H9 (cell line): Measurements from ENCODE around the gene PARP6. TPM values are rescaled to one million over a fixed set of nuclear protein-coding genes. Genes with fewer than 3 reads are reported as not detected.
A peak's percentile ranks its signal among the peaks of the same experiment; 100 is the strongest.

ENCODE experiments used
- DNase-seq: peaks from one replicate; pipeline ENCODE4 v3.0.0-alpha.2; 2017
- H2AFZ ChIP-seq: one replicate; pipeline ENCODE4 v1.6.1; 2013; ENCODE audit warnings: mild to moderate bottlenecking, low read length, control low read depth, moderate library complexity
- H2AK5ac ChIP-seq: 2 replicates; pipeline ENCODE4 v1.6.1; 2013; ENCODE audit warnings: low read length, control low read depth, mixed read lengths; ENCODE audit not compliant: insufficient read length
- H2BK120ac ChIP-seq: one replicate; pipeline ENCODE4 v1.6.1; 2013; ENCODE audit warnings: low read depth, mild to moderate bottlenecking, low read length, control low read depth, inconsistent platforms; ENCODE audit not compliant: poor library complexity, severe bottlenecking
- H2BK12ac ChIP-seq: 2 replicates; pipeline ENCODE4 v1.6.1; 2013; ENCODE audit warnings: low read length, control low read depth, mixed read lengths, low read depth; ENCODE audit not compliant: insufficient read length
- H2BK15ac ChIP-seq: 2 replicates; pipeline ENCODE4 v1.6.1; 2013; ENCODE audit warnings: low read depth, low read length, control low read depth
- H2BK20ac ChIP-seq: one replicate; pipeline ENCODE4 v1.6.1; 2013; ENCODE audit warnings: low read depth, mild to moderate bottlenecking, low read length, control low read depth, inconsistent platforms; ENCODE audit not compliant: poor library complexity, severe bottlenecking
- H2BK5ac ChIP-seq: 2 replicates; pipeline ENCODE4 v1.6.1; 2013; ENCODE audit warnings: low read length, control low read depth, mixed read lengths; ENCODE audit not compliant: insufficient read length
- H3K14ac ChIP-seq: 2 replicates; pipeline ENCODE4 v1.6.1; 2013; ENCODE audit warnings: low read length, control low read depth; ENCODE audit not compliant: insufficient read depth
- H3K18ac ChIP-seq: 2 replicates; pipeline ENCODE4 v1.6.1; 2013; ENCODE audit warnings: low read depth, mild to moderate bottlenecking, mixed read lengths, low read length, control low read depth; ENCODE audit not compliant: insufficient read length
- H3K23ac ChIP-seq: 2 replicates; pipeline ENCODE4 v1.6.1; 2013; ENCODE audit warnings: low read length, control low read depth, mixed read lengths, low read depth; ENCODE audit not compliant: insufficient read length
- H3K23me2 ChIP-seq: 2 replicates; pipeline ENCODE4 v1.6.1; 2013; ENCODE audit warnings: low read depth, mild to moderate bottlenecking, mixed read lengths, low read length, control low read depth; ENCODE audit not compliant: insufficient read length, poor library complexity, severe bottlenecking
- H3K27ac ChIP-seq: 2 replicates; pipeline ENCODE4 v1.5.1; 2013; ENCODE audit warnings: low read length, control low read depth, mixed read lengths, low read depth; ENCODE audit not compliant: insufficient read length
- H3K27me3 ChIP-seq: 2 replicates; pipeline ENCODE4 v1.6.1; 2013; ENCODE audit warnings: low read length, control low read depth, inconsistent platforms; ENCODE audit not compliant: insufficient read depth
- H3K4ac ChIP-seq: 2 replicates; pipeline ENCODE4 v1.6.1; 2013; ENCODE audit warnings: low read depth, mild to moderate bottlenecking, control low read depth, inconsistent platforms, low read length, moderate library complexity
- H3K4me1 ChIP-seq: 2 replicates; pipeline ENCODE4 v1.6.1; 2013; ENCODE audit warnings: low read length, control low read depth, inconsistent platforms; ENCODE audit not compliant: insufficient read depth
- H3K4me2 ChIP-seq: 2 replicates; pipeline ENCODE4 v1.6.1; 2013; ENCODE audit warnings: low read length, control low read depth, mixed read lengths; ENCODE audit not compliant: insufficient read length, insufficient read depth
- H3K56ac ChIP-seq: 2 replicates; pipeline ENCODE4 v1.6.1; 2013; ENCODE audit warnings: low read depth, mild to moderate bottlenecking, mixed read lengths, low read length, control low read depth; ENCODE audit not compliant: insufficient read length
- H3K79me1 ChIP-seq: 2 replicates; pipeline ENCODE4 v1.6.1; 2013; ENCODE audit warnings: low read depth, mild to moderate bottlenecking, moderate library complexity, low read length, control low read depth, inconsistent platforms; ENCODE audit not compliant: insufficient read depth, poor library complexity, severe bottlenecking
- H3K79me2 ChIP-seq: 2 replicates; pipeline ENCODE4 v1.6.1; 2013; ENCODE audit warnings: low read length, control low read depth, inconsistent platforms; ENCODE audit not compliant: insufficient read depth
- H3K9ac ChIP-seq: 2 replicates; pipeline ENCODE4 v1.6.1; 2013; ENCODE audit warnings: low read length, control low read depth, mixed read lengths; ENCODE audit not compliant: insufficient read length; ENCODE audit errors: extremely low read depth
- H3K9me3 ChIP-seq: one replicate; pipeline ENCODE4 v1.6.1; 2013; ENCODE audit warnings: low read depth, low read length, inconsistent platforms; ENCODE audit not compliant: control insufficient read depth
- H3T11ph ChIP-seq: one replicate; pipeline ENCODE4 v1.6.1; 2013; ENCODE audit warnings: mild to moderate bottlenecking, low read length, control low read depth, inconsistent platforms
- H4K20me1 ChIP-seq: one replicate; pipeline ENCODE4 v1.6.1; 2013; ENCODE audit not compliant: control insufficient read depth, insufficient read length, insufficient read depth
- H4K5ac ChIP-seq: 2 replicates; pipeline ENCODE4 v1.6.1; 2013; ENCODE audit warnings: low read depth, mild to moderate bottlenecking, mixed read lengths, low read length, control low read depth; ENCODE audit not compliant: insufficient read length
- H4K8ac ChIP-seq: replicated peaks from 2 replicates; pipeline ENCODE4 v1.6.1; 2013; ENCODE audit warnings: low read length, control low read depth, mixed read lengths, low read depth; ENCODE audit not compliant: insufficient read length
- H4K91ac ChIP-seq: 2 replicates; pipeline ENCODE4 v1.6.1; 2013; ENCODE audit warnings: low read depth, mild to moderate bottlenecking, moderate library complexity, mixed read lengths, low read length, control low read depth; ENCODE audit not compliant: insufficient read length
- H3K27ac Mint-ChIP-seq, 3 experiments: 2 replicates in 2 of 3; 3 replicates in 1 of 3; pipeline ENCODE4 v1.8.0; 2020 to 2021; ENCODE audit warnings: mixed read lengths in 3 of 3, mild to moderate bottlenecking in 1 of 3, moderate library complexity in 1 of 3
- H3K27me3 Mint-ChIP-seq: 2 replicates; pipeline ENCODE4 v1.8.0; 2021; ENCODE audit warnings: low read depth, mild to moderate bottlenecking, moderate library complexity, mixed read lengths
- H3K36me3 Mint-ChIP-seq, 3 experiments: 2 replicates in 2 of 3; 3 replicates in 1 of 3; pipeline ENCODE4 v1.8.0; 2020 to 2021; ENCODE audit warnings: low read depth in 3 of 3, mixed read lengths in 3 of 3; ENCODE audit not compliant: insufficient read depth in 1 of 3
- H3K4me1 Mint-ChIP-seq, 2 experiments: 2 replicates each; pipeline ENCODE4 v1.8.0; 2020; ENCODE audit warnings: mixed read lengths in 2 of 2
- H3K4me3 Mint-ChIP-seq, 2 experiments: 2 replicates in 1 of 2; 3 replicates in 1 of 2; pipeline ENCODE4 v1.8.0; 2020 to 2021; ENCODE audit warnings: mild to moderate bottlenecking in 2 of 2, mixed read lengths in 2 of 2, moderate library complexity in 1 of 2
- H3K9me3 Mint-ChIP-seq, 2 experiments: 2 replicates in 1 of 2; 3 replicates in 1 of 2; pipeline ENCODE4 v1.8.0; 2020; ENCODE audit warnings: mild to moderate bottlenecking in 2 of 2, mixed read lengths in 2 of 2, moderate library complexity in 1 of 2
- WGBS: extraction: QIAGEN DNeasy Blood & Tissue Kit; methylation state at CpG from one replicate; pipeline ENCODE4 v1.1.7; 2013; ENCODE audit warnings: missing lambda C conversion rate, low lambda C conversion rate, mixed read lengths; ENCODE audit not compliant: insufficient read length; ENCODE audit errors: extremely low coverage; 5-methylcytosine and 5-hydroxymethylcytosine counted together
- total RNA-seq: library from RNA; stranded (reverse); gene quantifications from 2 replicates; pipeline ENCODE4 v1.2.1, GENCODE V29; 2021
- TF ChIP-seq, protein P1 (sequence below): fragments of 200-600 bp; sonication (generic); conservative IDR thresholded peaks from 3 replicates; pipeline ENCODE4 v1.8.0; 2021; ENCODE audit warnings: antibody characterized with exemption, mild to moderate bottlenecking

PARP6 gene
- total RNA-seq, 1 experiment from 2014 or later = 54.4 TPM

GRCh38 chr15:72230197-72231065 is 41.9 kb downstream of the PARP6 start:
- H3K14ac ChIP-seq = peak overlapping the region; percentile 94
- peaks cover 42 to 49% of the 10 kb centered on the region in 2 experiments for H3K4me1 Mint-ChIP-seq
- no peaks in the 10 kb centered on the region for H3K27me3 ChIP-seq
- peak overlapping the region; percentile 98 for H3K4me2 ChIP-seq
- H4K5ac ChIP-seq = no peak overlapping the region
- TF ChIP-seq, protein P1, sequence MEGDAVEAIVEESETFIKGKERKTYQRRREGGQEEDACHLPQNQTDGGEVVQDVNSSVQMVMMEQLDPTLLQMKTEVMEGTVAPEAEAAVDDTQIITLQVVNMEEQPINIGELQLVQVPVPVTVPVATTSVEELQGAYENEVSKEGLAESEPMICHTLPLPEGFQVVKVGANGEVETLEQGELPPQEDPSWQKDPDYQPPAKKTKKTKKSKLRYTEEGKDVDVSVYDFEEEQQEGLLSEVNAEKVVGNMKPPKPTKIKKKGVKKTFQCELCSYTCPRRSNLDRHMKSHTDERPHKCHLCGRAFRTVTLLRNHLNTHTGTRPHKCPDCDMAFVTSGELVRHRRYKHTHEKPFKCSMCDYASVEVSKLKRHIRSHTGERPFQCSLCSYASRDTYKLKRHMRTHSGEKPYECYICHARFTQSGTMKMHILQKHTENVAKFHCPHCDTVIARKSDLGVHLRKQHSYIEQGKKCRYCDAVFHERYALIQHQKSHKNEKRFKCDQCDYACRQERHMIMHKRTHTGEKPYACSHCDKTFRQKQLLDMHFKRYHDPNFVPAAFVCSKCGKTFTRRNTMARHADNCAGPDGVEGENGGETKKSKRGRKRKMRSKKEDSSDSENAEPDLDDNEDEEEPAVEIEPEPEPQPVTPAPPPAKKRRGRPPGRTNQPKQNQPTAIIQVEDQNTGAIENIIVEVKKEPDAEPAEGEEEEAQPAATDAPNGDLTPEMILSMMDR = no peak
- H3K27me3 Mint-ChIP-seq = peaks cover 33% of the 10 kb centered on the region
- H3K4me3 Mint-ChIP-seq = peak overlapping the region; percentile 97 to 99
- H3K79me1 ChIP-seq = peaks cover 4% of the 10 kb centered on the region
- no peak overlapping the region for H4K91ac ChIP-seq
- H3K4ac ChIP-seq = peak overlapping the region; percentile 40; the same call in 1 of the 2 replicates
- no peak overlapping the region for H2BK120ac ChIP-seq
- H3K56ac ChIP-seq = peak overlapping the region; percentile 71
- H2BK20ac ChIP-seq = no peak overlapping the region
- H3K9ac ChIP-seq = peak overlapping the region; percentile 98
- no peak overlapping the region for H2AFZ ChIP-seq
- peak overlapping the region; percentile 78 for H4K8ac ChIP-seq
- H4K20me1 ChIP-seq = no peaks in the 10 kb centered on the region
- H3K36me3 Mint-ChIP-seq = peaks cover 7 to 26% (median 14%) of the 10 kb centered on the region in 3 experiments; a peak in 6 of 7 replicates
- H3K9me3 ChIP-seq = no peaks in the 10 kb centered on the region
- H3K27ac ChIP-seq = peak overlapping the region; percentile 32
- peak overlapping the region; percentile 96 for H3K18ac ChIP-seq
- peaks cover 24% of the 10 kb centered on the region for H3K23me2 ChIP-seq
- DNase-seq = peak; percentile 86
- H2BK15ac ChIP-seq = no peak overlapping the region
- peak overlapping the region; percentile 94 to 99 (median 96) for H3K27ac Mint-ChIP-seq
- peaks cover 44% of the 10 kb centered on the region; the same call in 1 of the 2 replicates for H3K79me2 ChIP-seq
- H2BK12ac ChIP-seq = no peak overlapping the region
- no peak overlapping the region for H3T11ph ChIP-seq
- no CpG with 5 or more reads among the region's 79 CpGs for WGBS
- H2AK5ac ChIP-seq = no peak overlapping the region
- H3K4me1 ChIP-seq = peaks cover 13% of the 10 kb centered on the region; the same call in 1 of the 2 replicates
- H2BK5ac ChIP-seq = peak overlapping the region; percentile 89
- no peaks in the 10 kb centered on the region; a peak in 2 of 5 replicates for H3K9me3 Mint-ChIP-seq
- H3K23ac ChIP-seq = no peak overlapping the region
